Measurements from ENCODE around the gene IL17RD.

IL17RD gene

DNA sequence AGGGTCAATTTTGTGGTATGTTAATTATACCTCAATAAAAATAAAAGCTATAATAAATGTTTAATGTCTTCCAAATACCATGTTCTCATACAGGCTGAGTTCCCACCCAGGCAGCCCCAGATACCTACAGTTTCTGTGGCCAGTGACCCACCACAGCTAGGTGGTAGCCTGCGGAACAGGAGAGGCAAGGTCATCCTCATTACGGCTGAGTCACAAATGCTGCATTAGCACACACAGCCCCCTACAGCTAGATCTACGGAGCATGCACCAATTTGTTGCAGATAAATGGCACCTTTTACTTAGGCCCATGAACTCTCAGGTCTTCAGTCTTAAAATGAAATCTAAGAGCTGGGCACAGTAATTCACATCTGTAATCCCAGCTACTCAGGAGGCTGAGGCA, 99.6 kb downstream of the IL17RD start:
- DNase-seq (ENCODE audit: low read depth), result no peak

DNA sequence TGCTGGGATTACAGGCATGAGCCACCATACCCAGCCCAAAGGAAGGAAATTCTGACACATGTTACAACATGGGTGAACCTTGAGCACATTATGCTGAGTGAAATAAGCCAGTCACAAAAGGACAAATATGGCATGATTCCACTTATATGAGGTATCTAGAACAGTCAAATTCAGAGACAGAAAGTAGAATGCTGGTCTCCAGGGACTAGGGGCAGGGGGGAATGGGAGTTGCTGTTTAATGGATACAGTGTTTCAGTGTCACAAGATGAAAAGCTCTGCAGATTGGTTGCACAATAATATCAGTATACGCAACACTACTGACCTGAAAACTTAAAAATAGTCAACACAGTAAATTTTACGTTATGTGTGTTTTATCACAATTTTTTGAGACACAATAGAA, 100.6 kb downstream of the IL17RD start:
- DNase-seq (ENCODE audit: low read depth), result no peak

DNA sequence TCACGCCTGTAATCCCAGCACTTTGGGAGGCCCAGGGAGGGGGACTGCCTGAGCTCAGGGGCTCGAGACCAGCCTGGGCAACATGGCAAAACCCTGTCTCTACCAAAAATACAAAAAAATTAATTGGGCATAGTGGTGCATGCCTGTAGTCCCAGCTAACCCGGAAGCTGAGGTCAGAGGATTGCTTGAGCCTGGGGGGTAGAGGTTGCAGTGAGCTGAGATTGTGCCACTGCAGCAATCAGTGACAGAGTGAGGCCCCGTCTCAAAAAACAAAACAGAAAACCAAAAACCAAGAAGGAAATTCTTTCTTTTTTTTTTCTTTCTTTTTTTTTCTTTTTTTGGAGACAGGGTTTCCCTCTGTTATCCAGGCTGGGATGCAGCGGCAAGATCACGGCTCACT, 101.2 kb downstream of the IL17RD start:
- no peak for DNase-seq (ENCODE audit: low read depth)

DNA sequence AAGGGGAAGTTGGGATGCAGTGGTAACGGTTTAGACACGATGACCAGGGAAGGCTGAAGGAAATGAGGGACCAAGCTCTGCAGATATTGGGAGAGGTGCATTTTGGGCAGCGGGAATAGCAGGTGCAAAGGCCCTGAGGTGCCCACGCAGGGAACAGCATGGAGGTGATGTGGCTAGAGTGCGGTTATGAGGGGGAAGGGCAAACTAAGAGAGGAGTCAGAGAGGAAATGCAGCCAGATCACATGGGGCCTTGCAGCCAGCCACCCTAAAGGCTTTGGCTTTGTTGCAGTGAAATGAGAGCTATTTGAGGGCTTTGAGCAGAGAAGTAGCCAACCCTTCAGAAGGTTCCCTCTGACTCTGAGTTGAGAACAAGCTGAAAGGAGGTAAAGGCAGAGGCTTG, 102.1 kb downstream of the IL17RD start:
- DNase-seq (ENCODE audit: low read depth), result no peak

DNA sequence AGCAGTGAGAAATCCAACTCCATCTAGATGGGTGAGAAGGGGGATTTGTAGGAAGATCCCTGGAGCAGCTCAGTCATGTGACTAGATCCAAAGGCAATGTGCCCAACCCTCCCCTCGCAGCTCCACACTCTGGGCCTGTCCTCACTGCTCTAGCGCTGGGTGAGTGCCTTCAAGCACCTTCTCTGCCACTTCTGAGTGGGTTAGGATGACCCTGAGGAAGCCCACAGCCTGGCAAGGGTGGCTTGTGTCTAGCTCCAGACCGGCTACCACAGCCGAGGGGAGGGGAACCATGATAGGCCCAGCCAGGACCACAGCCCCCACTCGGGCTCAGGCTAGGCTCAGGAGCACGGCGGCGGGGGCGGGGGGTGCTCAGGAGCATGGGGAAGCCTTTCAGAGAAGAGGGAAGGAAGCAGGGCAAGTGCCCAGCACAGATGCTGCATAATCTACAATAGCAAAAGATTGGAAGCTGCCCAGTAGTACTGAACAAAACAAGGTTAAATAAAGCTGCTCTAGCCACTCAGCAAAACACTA, 103.0 kb downstream of the IL17RD start:
- no peak for DNase-seq (ENCODE audit: low read depth)

DNA sequence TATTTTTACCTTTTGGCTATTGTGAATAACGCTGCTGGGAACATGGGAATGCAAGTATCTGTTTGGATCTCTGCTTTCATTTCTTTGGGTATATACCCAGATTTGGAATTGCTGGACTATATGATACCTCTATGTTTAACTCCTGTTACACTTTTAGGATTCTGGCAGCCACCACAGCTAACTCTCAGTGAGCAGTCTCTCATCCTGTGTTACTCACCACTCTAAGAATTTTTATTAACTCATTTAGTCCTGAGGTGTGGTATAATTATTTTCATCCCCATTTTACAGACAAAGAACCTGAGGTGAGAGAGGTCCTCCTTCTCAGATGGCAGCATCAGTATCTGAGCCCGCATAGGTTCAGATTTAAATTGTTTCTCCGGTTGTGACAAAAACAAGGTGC, 103.6 kb downstream of the IL17RD start:
- DNase-seq (ENCODE audit: low read depth), result no peak

DNA sequence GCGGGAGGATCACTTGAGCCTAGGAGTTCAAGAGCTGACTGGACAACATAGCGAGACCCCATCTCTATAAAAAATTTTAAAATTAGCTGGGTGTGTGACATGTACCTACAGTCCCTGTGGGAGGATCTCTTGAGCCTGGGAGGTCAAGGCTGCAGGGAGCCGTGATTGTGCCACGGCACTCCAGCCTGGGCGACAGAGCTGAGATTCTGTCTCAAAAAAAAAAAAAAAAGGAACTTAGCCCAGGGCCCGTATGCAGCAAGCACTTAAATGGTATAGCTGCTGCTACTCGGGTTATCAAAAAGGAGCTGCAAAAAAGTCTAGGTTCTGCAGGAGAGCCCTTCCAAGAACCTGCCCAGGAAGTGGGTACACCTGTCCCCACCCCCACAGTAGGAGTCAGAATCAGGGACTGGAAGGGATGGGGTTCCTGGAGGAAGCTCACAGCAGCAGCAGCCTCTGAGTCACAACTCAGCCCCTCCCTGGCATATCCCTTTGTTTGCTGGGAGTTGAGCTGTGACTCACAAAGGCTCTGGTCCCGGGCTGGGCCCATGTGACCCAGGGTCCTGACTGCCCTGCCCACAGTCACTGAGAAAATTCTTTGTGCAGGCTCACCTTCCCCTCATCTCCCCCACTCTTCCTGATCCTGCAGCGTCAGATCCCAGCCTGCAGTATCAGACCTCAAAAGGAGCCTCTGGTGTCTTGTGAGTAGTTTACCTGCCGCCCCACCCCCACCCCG, 104.9 kb downstream of the IL17RD start, which contains the start of gene SPATA12:
SPATA12 (plus strand) TSS at position 576 of the 733 bp plus-strand sequence. CDS start 13,031 bp downstream, outside the sequence.
- DNase-seq (ENCODE audit: low read depth), result no peak

DNA sequence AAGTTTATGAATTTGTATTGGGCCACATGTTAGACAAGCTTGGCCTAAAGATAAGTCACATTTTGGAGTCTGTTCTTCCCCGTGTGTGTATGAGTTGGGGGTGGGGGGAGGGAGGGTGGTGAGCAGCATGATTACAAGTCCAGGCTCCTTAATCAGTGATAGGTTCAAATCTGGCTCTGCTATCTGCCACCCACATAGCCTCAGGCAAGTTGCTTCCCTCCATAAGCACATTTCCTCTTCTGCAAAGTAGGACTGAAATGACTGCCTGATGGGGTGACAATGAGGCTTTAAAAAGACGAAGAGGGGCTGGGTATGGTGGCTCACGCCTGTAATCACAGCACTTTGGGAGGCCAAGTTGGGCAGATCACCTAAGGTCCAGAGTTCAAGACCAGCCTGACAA, 105.7 kb downstream of the IL17RD start:
- DNase-seq (ENCODE audit: low read depth), result no peak

DNA sequence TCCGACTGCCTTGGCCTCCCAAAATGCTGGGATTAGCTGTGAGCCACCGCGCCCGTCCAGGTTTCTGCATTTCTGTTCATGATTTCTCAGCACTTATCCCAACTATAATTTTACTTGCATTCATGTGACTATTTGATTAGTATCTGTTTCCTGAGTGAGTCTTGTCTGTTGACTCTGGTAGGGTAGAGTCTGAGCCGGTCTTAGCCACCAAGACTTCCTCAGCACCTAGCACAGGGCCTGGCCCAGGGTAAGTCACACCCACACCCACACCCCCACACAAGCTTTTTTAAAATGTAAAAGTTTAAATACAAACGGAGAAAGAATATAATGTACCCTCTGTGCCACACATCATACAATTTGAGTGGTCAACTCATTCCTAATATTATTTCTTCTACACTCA, 107.8 kb downstream of the IL17RD start:
- no peak for DNase-seq (ENCODE audit: low read depth)

DNA sequence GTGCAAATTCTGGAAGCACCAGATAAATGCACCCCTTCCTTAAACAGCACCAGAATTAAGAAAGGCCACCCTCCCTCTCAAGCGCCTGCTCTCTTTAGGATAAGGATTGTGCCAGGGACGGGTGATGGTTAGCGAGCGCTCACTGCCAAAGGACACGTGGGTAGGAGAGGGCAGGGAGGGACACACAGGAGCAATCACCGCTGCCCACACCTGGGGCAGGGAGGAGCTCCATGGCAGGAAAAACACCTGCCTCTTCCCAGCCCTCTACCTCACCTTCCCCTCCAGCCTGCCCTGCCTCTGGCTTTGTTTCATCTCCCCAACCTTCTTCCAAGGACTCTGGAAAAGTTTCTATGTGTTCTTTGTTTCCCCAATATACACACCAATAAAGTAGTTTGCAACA, 112.0 kb downstream of the IL17RD start:
- DNase-seq (ENCODE audit: low read depth), result no peak

DNA sequence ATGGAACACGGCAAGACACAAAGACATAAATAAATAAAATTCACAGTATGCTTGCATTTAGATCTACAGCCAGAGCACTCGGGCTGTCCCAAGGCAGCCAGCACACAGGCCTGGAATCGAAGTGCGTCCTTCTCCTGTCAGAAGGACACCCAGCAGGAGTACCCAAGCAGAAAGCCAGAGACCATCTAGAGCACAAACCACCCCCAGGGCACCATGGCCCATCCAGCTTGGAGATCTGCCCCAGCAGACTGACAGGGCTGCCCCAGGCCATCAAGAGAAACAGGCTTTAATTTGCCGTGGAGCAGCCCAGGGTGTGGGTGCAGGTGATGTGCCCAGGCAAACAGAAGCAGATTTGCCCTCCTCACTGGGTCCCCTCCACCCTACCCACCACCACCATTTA, 112.5 kb downstream of the IL17RD start:
- DNase-seq (ENCODE audit: low read depth), result no peak

DNA sequence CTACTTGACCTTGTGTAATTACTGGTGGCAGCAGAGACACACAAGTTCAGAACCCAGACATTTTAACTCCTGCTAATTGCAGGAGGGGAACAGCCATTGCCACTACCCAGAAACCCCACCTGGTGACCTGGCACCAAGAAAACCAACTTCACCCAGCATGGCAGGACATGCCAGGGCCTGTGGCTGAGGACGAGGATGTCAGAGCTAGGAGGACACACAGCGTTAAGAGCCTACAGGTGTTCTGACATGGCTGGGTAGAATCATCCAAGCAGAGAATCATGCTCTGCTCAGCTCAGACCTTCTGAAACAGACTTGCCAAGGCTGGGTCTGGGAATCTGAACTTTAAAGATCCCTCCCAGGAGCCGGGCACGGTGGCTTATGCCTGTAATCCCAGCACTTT, 116.4 kb downstream of the IL17RD start:
- no peak for DNase-seq (ENCODE audit: low read depth)

DNA sequence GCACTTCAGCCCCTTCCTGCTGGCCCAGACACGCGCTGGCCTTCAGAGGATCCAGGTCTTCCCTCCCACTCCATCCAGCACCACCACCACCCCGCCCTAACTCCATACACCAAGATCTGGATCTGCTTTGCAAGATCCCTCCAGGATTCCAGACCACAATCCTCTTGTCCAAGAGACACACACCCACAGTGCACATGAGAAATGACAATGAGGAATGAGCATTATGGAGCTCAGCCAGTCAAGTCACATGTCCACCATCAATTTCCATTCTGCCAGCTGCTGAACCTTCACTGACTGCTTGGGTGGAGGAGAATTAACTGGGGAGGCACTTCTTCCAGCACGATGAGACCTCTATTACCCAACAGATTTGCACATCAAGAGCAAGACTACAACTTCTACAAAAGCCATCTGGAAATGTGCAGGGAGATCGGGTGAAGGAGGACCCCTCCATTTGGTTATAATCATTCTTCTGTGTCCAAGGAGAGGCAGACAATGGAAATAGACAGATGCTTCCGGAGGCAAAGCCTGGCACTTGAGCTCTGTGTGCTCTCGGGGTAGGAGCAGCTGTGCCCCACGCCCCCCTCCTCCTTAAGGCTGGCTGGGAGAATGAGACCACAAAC, 117.0 kb downstream of the IL17RD start:
- no peak for DNase-seq (ENCODE audit: low read depth)

DNA sequence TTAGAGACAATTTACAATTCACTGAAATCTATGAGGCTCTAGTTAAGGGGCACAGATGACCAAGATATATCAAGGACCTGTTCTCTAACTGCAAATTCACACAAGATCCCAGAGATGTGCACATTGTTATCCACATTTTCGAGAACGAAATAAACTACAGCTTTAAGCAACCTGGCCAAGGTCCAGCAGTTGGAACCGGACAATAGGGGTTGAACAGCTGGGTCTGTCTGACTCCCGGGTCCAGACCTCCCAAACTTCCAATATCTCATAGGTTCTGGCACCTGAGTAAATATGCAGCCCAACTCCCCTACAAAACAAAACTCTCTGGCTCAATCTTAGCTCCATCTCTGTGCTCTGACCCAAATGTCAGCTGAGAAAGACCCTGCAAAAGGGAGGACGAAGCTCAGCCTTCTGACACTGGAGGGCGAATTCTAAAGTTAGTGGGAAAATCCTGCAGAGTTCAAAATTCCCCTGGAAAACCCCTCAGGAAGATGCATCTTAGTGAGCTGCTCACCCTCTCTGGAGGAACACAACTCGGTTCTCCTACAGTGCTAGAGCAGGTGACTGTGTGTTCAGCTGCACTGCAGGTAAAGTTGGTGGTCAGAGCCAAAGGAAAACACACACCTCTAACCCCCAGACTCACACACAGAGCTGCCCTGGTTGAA, 118.9 kb downstream of the IL17RD start:
- no peak for DNase-seq (ENCODE audit: low read depth)

DNA sequence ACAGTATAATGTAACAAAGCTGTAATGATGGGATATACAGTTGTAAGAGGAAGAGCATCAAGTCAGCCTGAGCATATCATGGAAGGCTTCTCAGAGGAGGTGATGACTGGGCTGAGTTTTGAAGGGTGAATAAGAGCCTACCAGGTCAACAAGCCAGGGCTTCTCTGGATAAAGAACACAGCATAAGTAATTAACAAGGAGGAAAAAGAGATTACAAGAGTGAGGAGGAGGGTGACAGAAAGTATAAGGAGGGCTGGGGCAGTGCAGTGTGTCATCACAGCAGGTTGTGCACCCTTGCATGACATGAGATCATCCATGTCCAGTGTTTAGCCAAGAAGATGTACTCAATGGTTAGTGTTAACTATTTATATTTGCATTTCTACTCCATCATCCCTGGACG, 121.6 kb downstream of the IL17RD start:
- DNase-seq (ENCODE audit: low read depth), result no peak

DNA sequence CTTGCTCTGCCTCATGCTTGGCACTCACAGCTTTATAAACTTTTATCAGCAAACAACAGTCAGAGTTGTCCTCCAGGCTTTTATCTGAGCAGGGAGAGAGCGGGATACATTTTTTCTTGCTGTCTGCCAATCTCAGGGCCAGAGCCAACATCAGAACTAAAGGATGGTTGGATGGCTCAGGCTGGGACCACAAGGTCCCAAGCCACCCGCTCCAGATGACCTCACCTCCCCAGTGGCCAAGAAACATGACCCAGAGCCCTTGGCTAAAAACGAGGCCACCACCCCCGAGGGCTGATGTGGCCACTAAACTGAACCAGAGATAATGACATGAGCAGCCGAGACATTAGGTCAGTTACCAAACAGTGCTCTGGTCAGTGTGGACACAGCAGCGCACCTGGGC, 123.5 kb downstream of the IL17RD start:
- no peak for DNase-seq (ENCODE audit: low read depth)

Measured in stimulated activated CD8-positive, alpha-beta memory T cell treated with anti-CD3 and anti-CD28 coated beads, Interleukin-15, amount 100 ng/mL, for 1 hour (primary cell).